Measurements from ENCODE around the gene DRC1. TPM values are rescaled to one million over a fixed set of nuclear protein-coding genes. Genes with fewer than 3 reads are reported as not detected.
A peak's percentile ranks its signal among the peaks of the same experiment; 100 is the strongest.

DRC1 gene
- total and polyA plus RNA-seq, 2 donors (not counting 1 experiment from before 2014, with no cell fraction given) = under 0.01 to 0.10 TPM

- TF ChIP-seq CTCF (conservative IDR thresholded peaks at IDR 0.05 in 1 of 2, IDR thresholded peaks at IDR 0.05 in 1 of 2; ENCODE audit: low read depth in 1 of 2, low read length in 2 of 2) = no peak
- TF ChIP-seq EZH2 (IDR thresholded peaks at IDR 0.05; ENCODE audit: low read length, missing control alignments) = no peak
- Histone ChIP-seq H3K27me3 (ENCODE audit: control insufficient read depth, insufficient read depth, low read length) (peaks cover 2% of the 10 kb centered on the region), H3K9me3 (ENCODE audit: control insufficient read depth, insufficient read depth, low read depth, low read length) (no peaks in the 10 kb centered on the region), H3K4me2 (ENCODE audit: extremely low read depth, insufficient read depth, low read length) (no peak overlapping the region), H3K4me3 (replicated peaks in 1 of 4; ENCODE audit: control extremely low read depth in 1 of 4, insufficient read depth in 1 of 4, low read depth in 3 of 4, low read length in 4 of 4) (no peak overlapping the region), H3K9ac (ENCODE audit: insufficient read depth, low read length) (no peak overlapping the region), H2AFZ (ENCODE audit: low read length) (no peak overlapping the region), H4K20me1 (ENCODE audit: control insufficient read depth, extremely low read depth, insufficient read depth, low read length) (no peaks in the 10 kb centered on the region), H3K4me1 (ENCODE audit: control insufficient read depth, extremely low read depth, insufficient read depth, low read length) (no peaks in the 10 kb centered on the region), H3K36me3 (ENCODE audit: control insufficient read depth, insufficient read depth, low read length) (no peaks in the 10 kb centered on the region), H3K79me2 (ENCODE audit: control insufficient read depth, insufficient read depth, low read length) (no peaks in the 10 kb centered on the region), H3K27ac (ENCODE audit: insufficient read depth, low read length) (no peak overlapping the region)
- no peak for DNase-seq (ENCODE audit: low read depth in 2 of 2)
Measured at GRCh38 chr2:26432363-26432762, 30.6 kb downstream of the DRC1 start.

- H3K36me3 ChIP-seq (ENCODE audit: control insufficient read depth, insufficient read depth, low read length) = no peaks in the 10 kb centered on the region
- peak in 1 of 2 donors; percentile 15 for DNase-seq (ENCODE audit: low read depth in 2 of 2)
- H3K9ac ChIP-seq (ENCODE audit: insufficient read depth, low read length) = no peak overlapping the region
- H3K4me2 ChIP-seq (ENCODE audit: extremely low read depth, insufficient read depth, low read length) = no peak overlapping the region
- TF ChIP-seq EZH2 (IDR thresholded peaks at IDR 0.05; ENCODE audit: low read length, missing control alignments) = no peak
- TF ChIP-seq CTCF (conservative IDR thresholded peaks at IDR 0.05 in 1 of 2, IDR thresholded peaks at IDR 0.05 in 1 of 2; ENCODE audit: low read depth in 1 of 2, low read length in 2 of 2) = no peak
- no peak overlapping the region for H3K4me3 ChIP-seq (replicated peaks in 1 of 4; ENCODE audit: control extremely low read depth in 1 of 4, insufficient read depth in 1 of 4, low read depth in 3 of 4, low read length in 4 of 4)
- H2AFZ ChIP-seq (ENCODE audit: low read length) = no peak overlapping the region
- no peaks in the 10 kb centered on the region for H3K4me1 ChIP-seq (ENCODE audit: control insufficient read depth, extremely low read depth, insufficient read depth, low read length)
- peaks cover 2% of the 10 kb centered on the region for H3K27me3 ChIP-seq (ENCODE audit: control insufficient read depth, insufficient read depth, low read length)
- no peaks in the 10 kb centered on the region for H4K20me1 ChIP-seq (ENCODE audit: control insufficient read depth, extremely low read depth, insufficient read depth, low read length)
- H3K9me3 ChIP-seq (ENCODE audit: control insufficient read depth, insufficient read depth, low read depth, low read length) = no peaks in the 10 kb centered on the region
- no peak overlapping the region for H3K27ac ChIP-seq (ENCODE audit: insufficient read depth, low read length)
- H3K79me2 ChIP-seq (ENCODE audit: control insufficient read depth, insufficient read depth, low read length) = no peaks in the 10 kb centered on the region
Measured at GRCh38 chr2:26432859-26433258, 31.1 kb downstream of the DRC1 start.

GRCh38 chr2:26435106-26435505 is 33.4 kb downstream of the DRC1 start:
- no peak overlapping the region for H3K4me2 ChIP-seq (ENCODE audit: extremely low read depth, insufficient read depth, low read length)
- no peak overlapping the region for H2AFZ ChIP-seq (ENCODE audit: low read length)
- no peaks in the 10 kb centered on the region for H4K20me1 ChIP-seq (ENCODE audit: control insufficient read depth, extremely low read depth, insufficient read depth, low read length)
- H3K9me3 ChIP-seq (ENCODE audit: control insufficient read depth, insufficient read depth, low read depth, low read length) = no peaks in the 10 kb centered on the region
- H3K79me2 ChIP-seq (ENCODE audit: control insufficient read depth, insufficient read depth, low read length) = no peaks in the 10 kb centered on the region
- peaks cover 4% of the 10 kb centered on the region for H3K27me3 ChIP-seq (ENCODE audit: control insufficient read depth, insufficient read depth, low read length)
- no peak overlapping the region for H3K27ac ChIP-seq (ENCODE audit: insufficient read depth, low read length)
- no peak overlapping the region for H3K4me3 ChIP-seq (replicated peaks in 1 of 4; ENCODE audit: control extremely low read depth in 1 of 4, insufficient read depth in 1 of 4, low read depth in 3 of 4, low read length in 4 of 4)
- TF ChIP-seq EZH2 (IDR thresholded peaks at IDR 0.05; ENCODE audit: low read length, missing control alignments) (no peak), CTCF (conservative IDR thresholded peaks at IDR 0.05 in 1 of 2, IDR thresholded peaks at IDR 0.05 in 1 of 2; ENCODE audit: low read depth in 1 of 2, low read length in 2 of 2) (no peak)
- DNase-seq (ENCODE audit: low read depth in 2 of 2) = no peak
- H3K36me3 ChIP-seq (ENCODE audit: control insufficient read depth, insufficient read depth, low read length) = no peaks in the 10 kb centered on the region
- no peaks in the 10 kb centered on the region for H3K4me1 ChIP-seq (ENCODE audit: control insufficient read depth, extremely low read depth, insufficient read depth, low read length)
- no peak overlapping the region for H3K9ac ChIP-seq (ENCODE audit: insufficient read depth, low read length)
